ENCODE measurements around the gene ABCD1.

DNA sequence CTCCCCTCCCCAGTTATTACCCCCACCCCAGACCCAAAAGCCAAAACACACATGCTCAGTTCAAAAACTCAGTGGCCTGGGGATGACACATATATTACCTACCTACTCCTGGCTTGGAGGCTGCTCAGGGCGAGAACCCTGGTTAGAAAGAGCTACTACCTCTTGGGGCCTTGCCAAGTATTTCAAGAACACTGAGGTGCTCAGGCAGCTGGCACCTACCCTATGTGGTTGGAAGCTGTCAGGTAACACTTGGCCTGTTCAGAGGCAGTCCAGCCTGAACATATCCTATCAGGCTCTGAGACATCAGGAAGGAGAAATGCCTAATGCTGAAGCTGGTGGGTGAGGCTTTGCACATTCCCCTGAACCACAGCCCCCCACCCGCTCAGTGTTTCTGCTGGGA, 5.4 kb upstream of the ABCD1 start:
- TF ChIP-seq, protein P1, sequence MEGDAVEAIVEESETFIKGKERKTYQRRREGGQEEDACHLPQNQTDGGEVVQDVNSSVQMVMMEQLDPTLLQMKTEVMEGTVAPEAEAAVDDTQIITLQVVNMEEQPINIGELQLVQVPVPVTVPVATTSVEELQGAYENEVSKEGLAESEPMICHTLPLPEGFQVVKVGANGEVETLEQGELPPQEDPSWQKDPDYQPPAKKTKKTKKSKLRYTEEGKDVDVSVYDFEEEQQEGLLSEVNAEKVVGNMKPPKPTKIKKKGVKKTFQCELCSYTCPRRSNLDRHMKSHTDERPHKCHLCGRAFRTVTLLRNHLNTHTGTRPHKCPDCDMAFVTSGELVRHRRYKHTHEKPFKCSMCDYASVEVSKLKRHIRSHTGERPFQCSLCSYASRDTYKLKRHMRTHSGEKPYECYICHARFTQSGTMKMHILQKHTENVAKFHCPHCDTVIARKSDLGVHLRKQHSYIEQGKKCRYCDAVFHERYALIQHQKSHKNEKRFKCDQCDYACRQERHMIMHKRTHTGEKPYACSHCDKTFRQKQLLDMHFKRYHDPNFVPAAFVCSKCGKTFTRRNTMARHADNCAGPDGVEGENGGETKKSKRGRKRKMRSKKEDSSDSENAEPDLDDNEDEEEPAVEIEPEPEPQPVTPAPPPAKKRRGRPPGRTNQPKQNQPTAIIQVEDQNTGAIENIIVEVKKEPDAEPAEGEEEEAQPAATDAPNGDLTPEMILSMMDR (IDR thresholded peaks at IDR 0.05; ENCODE audit: low read length) = no peak
- TF ChIP-seq EZH2 (IDR thresholded peaks at IDR 0.05; ENCODE audit: borderline replicate concordance, low read length) = no peak

Data from OCI-LY1 (cell line).